HG03520 (cell line): ENCODE data around the gene OR11H7.
"Not testable (repeated sequence)": the region's sequence is repeated elsewhere in the genome, so short reads cannot be mapped to it uniquely, and the experiment has no call there.

Source experiments
- ATAC-seq: cut with Tn5 transposase; IDR thresholded peaks from one replicate; pipeline ENCODE4 v1.9.1; 2021; ENCODE audit warnings: mild to moderate bottlenecking, moderate library complexity; ENCODE audit not compliant: unreplicated experiment

Gene OR11H7

GRCh38 chr14:20277409-20277808 is 48.6 kb downstream of the OR11H7 start:
- no peak for ATAC-seq

- no peak for ATAC-seq
Measured at GRCh38 chr14:20278414-20278813, 49.6 kb downstream of the OR11H7 start.

- ATAC-seq, result not testable (repeated sequence)
Measured at GRCh38 chr14:20280265-20280664, 51.5 kb downstream of the OR11H7 start.
